C4-2B (cell line): ENCODE data around the gene RHNO1.

Experiments used
- CTCF ChIP-seq: fragments of 450-650 bp; conservative IDR thresholded peaks from 2 replicates; pipeline ENCODE4 v1.5.1; 2017; ENCODE audit warnings: mild to moderate bottlenecking
- ZFX ChIP-seq: fragments of 450-650 bp; IDR thresholded peaks from 2 replicates; pipeline ENCODE4 v1.6.1; 2017

GRCh38 chr12:2904260-2904659, 27.2 kb downstream of the RHNO1 start:
- TF ChIP-seq CTCF (no peak), ZFX (no peak)
